Spinal cord (tissue), 10 donors: ENCODE measurements around the gene KCNQ1. TPM values are rescaled to one million over a fixed set of nuclear protein-coding genes. Genes with fewer than 3 reads are reported as not detected.

Experiments used
- DNase-seq, 6 donors: peaks; one replicate each; pipeline versions ENCODE4 v3.0.0 to v3.0.0-alpha.2; 2013 to 2015; ENCODE audit warnings: low spot score in 6 of 6, low read depth in 4 of 6
- H3K27ac ChIP-seq: one replicate; pipeline ENCODE4 v1.5.1; 2013; ENCODE audit warnings: low read depth, low read length, control low read depth
- H3K27me3 ChIP-seq: one replicate; pipeline ENCODE4 v1.6.1; 2013; ENCODE audit warnings: low read length; ENCODE audit not compliant: control insufficient read depth, insufficient read depth
- H3K36me3 ChIP-seq: one replicate; pipeline ENCODE4 v1.6.1; 2013; ENCODE audit warnings: low read length; ENCODE audit not compliant: control insufficient read depth, insufficient read depth
- H3K4me1 ChIP-seq: one replicate; pipeline ENCODE4 v1.6.1; 2013; ENCODE audit warnings: low read length; ENCODE audit not compliant: control insufficient read depth, insufficient read depth
- H3K4me3 ChIP-seq: one replicate; pipeline ENCODE4 v1.5.1; 2013; ENCODE audit warnings: low read depth, low read length, control low read depth
- H3K9me3 ChIP-seq: one replicate; pipeline ENCODE4 v1.6.1; 2013; ENCODE audit warnings: low read length; ENCODE audit not compliant: control insufficient read depth, insufficient read depth
- WGBS: methylation state at CpG from one replicate; pipeline ENCODE4 v1.1.5; 2013; ENCODE audit warnings: missing lambda C conversion rate; ENCODE audit not compliant: insufficient coverage; 5-methylcytosine and 5-hydroxymethylcytosine counted together
- long read RNA-seq, 4 donors: transcript quantifications; one replicate each; lab custom pipeline, GENCODE V29; 2026
- polyA plus RNA-seq, 2 donors: library from polyadenylated mRNA; unstranded; fragments of 120-200 nt; gene quantifications; one replicate each; pipeline ENCODE4 v1.2.1, GENCODE V29; 2013; ENCODE audit not compliant: insufficient read length in 2 of 2
- total RNA-seq, 2 donors: library from RNA; depleted of rRNA in 1 of 2; stranded (reverse); fragments of 120-200 nt in 1 of 2; fragments of >200 nt in 1 of 2; gene quantifications; one replicate each; pipeline versions ENCODE4 v1.2.3 to v1.2.4, GENCODE V29; 2013 to 2014
- donor health status: healthy.

KCNQ1 gene
- total RNA-seq (1 to 10 TPM in 1 of 2 donors, under 1 TPM in 1; 0.83 to 1.3 TPM), polyA plus RNA-seq (1 to 10 TPM; 3.0 to 3.1 TPM)
- long read RNA-seq, donor 1: 0 reads
- long read RNA-seq, donor 2: 0 reads
- long read RNA-seq, donor 3: 0 reads
- long read RNA-seq, donor 4, partial matches to known transcripts: 36 of 424 reads
- long read RNA-seq, donor 4, other reads (novel, unspliced or antisense): 388 of 424 reads

GRCh38 chr11:2444821-2445745, at the start of gene KCNQ1:
Gene KCNQ1 (plus strand): TSS chr11:2445008. CDS start chr11:2445099, 91 bp downstream.
- Histone ChIP-seq H3K9me3 (no peaks in the 10 kb centered on the region), H3K4me1 (peaks cover 28% of the 10 kb centered on the region), H3K36me3 (no peaks in the 10 kb centered on the region), H3K4me3 (peak within 1 kb of the TSS; percentile 5), H3K27me3 (peaks cover 50% of the 10 kb centered on the region), H3K27ac (no peak within 1 kb of the TSS)
- DNase-seq: peak in 1 of 6 donors; percentile 18
- 2% methylated on average over 115 of the region's 116 CpGs for WGBS

DNA sequence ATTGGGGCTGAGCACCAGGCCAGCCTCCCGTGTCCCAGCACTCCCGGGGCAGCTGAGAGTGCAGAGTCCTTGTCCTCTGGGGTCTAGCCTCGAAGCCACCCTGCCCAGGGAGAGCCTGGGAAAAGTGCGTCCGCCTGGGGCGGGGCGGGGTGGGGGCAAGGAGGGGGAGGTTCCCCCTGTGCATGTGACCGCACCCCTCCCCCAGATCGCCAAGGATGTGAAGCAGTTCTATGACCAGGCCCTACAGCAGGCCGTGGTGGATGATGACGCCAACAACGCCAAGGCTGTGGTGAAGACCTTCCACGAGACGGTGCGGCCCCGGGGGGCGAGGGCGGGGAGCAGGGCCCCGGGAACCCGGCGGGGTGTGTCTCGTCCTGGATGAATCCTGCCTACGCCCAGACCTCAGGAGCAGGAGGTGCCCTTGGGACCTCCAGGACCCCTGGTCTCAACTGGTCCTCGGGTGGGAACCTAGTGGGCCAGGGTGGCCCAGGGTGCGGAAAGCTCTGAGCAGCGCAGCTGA, 49.5 kb upstream of the KCNQ1 start:
- no peaks in the 10 kb centered on the region for H3K27me3 ChIP-seq
- no peaks in the 10 kb centered on the region for H3K9me3 ChIP-seq
- peaks cover 85% of the 10 kb centered on the region for H3K36me3 ChIP-seq
- H3K4me3 ChIP-seq: no peak overlapping the region
- peaks cover 26% of the 10 kb centered on the region for H3K4me1 ChIP-seq
- H3K27ac ChIP-seq: no peak overlapping the region
- 91% methylated on average over 24 of the region's 26 CpGs for WGBS
- DNase-seq: no peak

- WGBS: 97% methylated on average over 17 of the region's 17 CpGs
- Histone ChIP-seq H3K9me3 (no peaks in the 10 kb centered on the region), H3K36me3 (peaks cover 80% of the 10 kb centered on the region), H3K4me1 (peaks cover 22% of the 10 kb centered on the region), H3K27ac (no peak overlapping the region), H3K27me3 (no peaks in the 10 kb centered on the region), H3K4me3 (no peak overlapping the region)
- DNase-seq: no peak
Measured at GRCh38 chr11:2395856-2396255, 49.0 kb upstream of the KCNQ1 start.

- Histone ChIP-seq H3K4me1 (peaks cover 27% of the 10 kb centered on the region), H3K27ac (no peak overlapping the region), H3K27me3 (no peaks in the 10 kb centered on the region), H3K36me3 (peaks cover 77% of the 10 kb centered on the region), H3K4me3 (no peak overlapping the region), H3K9me3 (no peaks in the 10 kb centered on the region)
- 90% methylated on average over 26 of the region's 26 CpGs for WGBS
- DNase-seq: no peak
Measured at GRCh38 chr11:2396471-2396870, 48.3 kb upstream of the KCNQ1 start.

DNA sequence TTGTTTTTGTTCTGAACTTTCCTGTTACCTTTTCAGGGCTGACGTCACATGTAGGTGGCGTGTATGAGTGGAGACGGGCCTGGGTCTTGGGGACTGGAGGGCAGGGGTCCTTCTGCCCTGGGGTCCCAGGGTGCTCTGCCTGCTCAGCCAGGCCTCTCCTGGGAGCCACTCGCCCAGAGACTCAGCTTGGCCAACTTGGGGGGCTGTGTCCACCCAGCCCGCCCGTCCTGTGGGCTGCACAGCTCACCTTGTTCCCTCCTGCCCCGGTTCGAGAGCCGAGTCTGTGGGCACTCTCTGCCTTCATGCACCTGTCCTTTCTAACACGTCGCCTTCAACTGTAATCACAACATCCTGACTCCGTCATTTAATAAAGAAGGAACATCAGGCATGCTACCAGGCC, 47.8 kb upstream of the KCNQ1 start:
- Histone ChIP-seq H3K36me3 (peaks cover 76% of the 10 kb centered on the region), H3K27me3 (no peaks in the 10 kb centered on the region), H3K4me3 (no peak overlapping the region), H3K9me3 (no peaks in the 10 kb centered on the region), H3K4me1 (peaks cover 32% of the 10 kb centered on the region), H3K27ac (no peak overlapping the region)
- 94% methylated on average over 12 of the region's 12 CpGs for WGBS
- no peak for DNase-seq

GRCh38 chr11:2398664-2399355, 46.0 kb upstream of the KCNQ1 start:
- 63% methylated on average over 2 of the region's 7 CpGs for WGBS
- H3K4me1 ChIP-seq: peaks cover 30% of the 10 kb centered on the region
- no peaks in the 10 kb centered on the region for H3K27me3 ChIP-seq
- DNase-seq: no peak
- H3K27ac ChIP-seq: peak overlapping the region; percentile 100
- peaks cover 76% of the 10 kb centered on the region for H3K36me3 ChIP-seq
- no peak overlapping the region for H3K4me3 ChIP-seq
- no peaks in the 10 kb centered on the region for H3K9me3 ChIP-seq

DNA sequence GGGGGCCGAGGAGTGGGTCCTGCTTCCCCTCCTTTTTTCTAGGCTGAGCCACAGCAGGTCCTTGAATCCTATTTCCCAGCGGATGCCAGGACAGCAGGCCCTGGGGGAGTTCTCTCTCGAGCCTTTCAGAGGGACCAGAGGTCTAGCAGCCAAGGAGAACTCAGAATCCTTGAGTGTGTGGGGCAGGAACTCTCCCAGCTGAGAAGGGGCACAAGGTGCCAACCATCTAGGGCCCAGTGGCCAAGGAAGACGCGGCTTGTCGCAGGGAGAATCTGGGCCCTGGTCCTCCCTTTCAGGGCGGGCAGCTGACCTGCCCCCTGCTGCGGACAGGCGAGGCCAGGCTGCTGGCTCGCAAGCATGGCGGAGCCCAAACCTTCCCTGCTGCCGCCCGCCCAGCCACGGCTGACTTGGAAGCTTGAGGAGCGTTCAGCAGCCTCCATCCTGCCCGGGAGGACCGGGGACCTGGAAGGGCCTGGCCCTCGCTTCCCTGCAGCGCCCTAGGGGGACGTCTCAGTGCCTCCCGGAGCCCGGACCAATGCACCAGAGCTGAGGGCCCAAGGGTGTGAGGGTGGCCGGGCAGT, 45.2 kb upstream of the KCNQ1 start:
- no peaks in the 10 kb centered on the region for H3K9me3 ChIP-seq
- H3K27ac ChIP-seq: peak overlapping the region; percentile 100
- H3K27me3 ChIP-seq: no peaks in the 10 kb centered on the region
- peaks cover 76% of the 10 kb centered on the region for H3K36me3 ChIP-seq
- peak overlapping the region; percentile 85 for H3K4me3 ChIP-seq
- 7% methylated on average over 23 of the region's 23 CpGs for WGBS
- DNase-seq: no peak
- peaks cover 30% of the 10 kb centered on the region for H3K4me1 ChIP-seq

DNA sequence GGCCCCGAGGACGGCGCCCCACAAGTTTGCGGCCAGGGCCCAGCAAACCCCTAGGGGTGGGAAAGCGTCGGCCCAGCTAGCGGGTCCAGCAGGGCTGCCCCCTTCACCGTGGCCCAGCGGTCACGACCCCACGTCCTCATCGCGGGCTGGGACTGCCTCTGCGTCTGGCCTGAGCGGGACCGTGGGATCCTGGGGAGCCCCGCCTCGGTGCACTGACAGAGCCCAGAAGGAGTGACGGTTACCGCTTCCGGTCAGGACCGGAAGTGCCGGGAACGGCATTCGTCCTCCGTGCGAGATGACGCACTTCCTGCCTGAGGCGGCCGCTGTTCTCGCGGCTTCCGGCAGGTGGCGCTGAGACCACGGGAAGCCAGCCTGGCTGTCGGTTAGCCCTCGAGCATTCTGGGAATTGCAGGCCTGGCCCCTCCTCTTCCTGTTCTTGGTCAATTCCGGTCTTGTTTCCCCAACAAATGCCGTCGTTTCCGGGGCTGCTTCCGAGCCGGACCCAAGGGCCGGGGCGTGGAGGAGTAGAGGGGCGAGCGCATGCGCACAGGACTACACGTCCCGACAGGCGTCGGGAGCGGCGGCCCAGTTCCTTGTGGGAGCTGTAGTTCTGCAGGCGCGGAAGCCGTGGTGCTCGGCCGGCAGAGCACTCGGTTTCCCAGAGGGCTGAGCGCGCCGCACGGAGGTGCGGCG, 44.6 kb upstream of the KCNQ1 start, which contains the start of gene TSSC4:
TSSC4 (plus strand) TSS at position 682 of the 693 bp plus-strand sequence. CDS start 1,884 bp downstream, outside the sequence.
- peak; percentile 99 to 100 (median 100) for DNase-seq
- H3K27ac ChIP-seq: peak within 1 kb of the TSS; percentile 100
- H3K9me3 ChIP-seq: no peaks in the 10 kb centered on the region
- peaks cover 76% of the 10 kb centered on the region for H3K36me3 ChIP-seq
- WGBS: under 1% methylated on average over 66 of the region's 66 CpGs
- peak within 1 kb of the TSS; percentile 95 for H3K4me3 ChIP-seq
- peaks cover 30% of the 10 kb centered on the region for H3K4me1 ChIP-seq
- no peaks in the 10 kb centered on the region for H3K27me3 ChIP-seq
